ENCODE results near the gene DOK4. TPM values are rescaled to one million over a fixed set of nuclear protein-coding genes. Genes with fewer than 3 reads are reported as not detected.

DOK4 gene
- total and polyA plus RNA-seq, 2 donors (not counting 3 experiments of a cell fraction or from before 2014, with no cell fraction given), result 22.3 to 23.4 TPM

GRCh38 chr16:57484515-57485005, 1.7 kb downstream of the DOK4 start:
- no peaks in the 10 kb centered on the region for H3K9me3 ChIP-seq (replicated peaks; ENCODE audit: control insufficient read depth, insufficient read depth, low read length)
- FAIRE-seq (no peak), DNase-seq (ENCODE audit: low read depth, low spot score) (no peak)
- H3K4me1 ChIP-seq (ENCODE audit: control insufficient read depth, extremely low read depth, insufficient read depth, low read length), result peaks cover 9% of the 10 kb centered on the region
- no peak overlapping the region for H3K9ac ChIP-seq (replicated peaks; ENCODE audit: extremely low read depth, insufficient read depth, low read length)
- H3K36me3 ChIP-seq (ENCODE audit: control insufficient read depth in 2 of 2, extremely low read depth in 1 of 2, insufficient read depth in 2 of 2, low read length in 2 of 2), result no peaks in the 10 kb centered on the region
- intact Hi-C loops (cut with micrococcal nuclease) (no loop called here), dilution Hi-C loops (cut with MboI; ENCODE audit: extremely low pct_ligation_motif_present, low sequenced_read_pairs) (no loop called here)
- peaks cover under 1% of the 10 kb centered on the region for H3K79me2 ChIP-seq (ENCODE audit: control insufficient read depth, insufficient read depth, low read length)
- peaks cover 0 to 3% of the 10 kb centered on the region in 2 experiments for H3K27me3 ChIP-seq (ENCODE audit: control insufficient read depth in 2 of 2, insufficient read depth in 2 of 2, low read length in 2 of 2)
- POLR2A ChIA-PET, result interaction anchor here (1.3 kb wide), 1 partner anchor 37 kb away, joined by 3 read pairs; the partner anchor contains the start of genes CIAPIN1 and COQ9
- H3K4me3 ChIP-seq (replicated peaks in 1 of 3; ENCODE audit: insufficient read depth in 1 of 3, low read depth in 1 of 3, low read length in 3 of 3), result no peak overlapping the region
- TF ChIP-seq, protein P1, sequence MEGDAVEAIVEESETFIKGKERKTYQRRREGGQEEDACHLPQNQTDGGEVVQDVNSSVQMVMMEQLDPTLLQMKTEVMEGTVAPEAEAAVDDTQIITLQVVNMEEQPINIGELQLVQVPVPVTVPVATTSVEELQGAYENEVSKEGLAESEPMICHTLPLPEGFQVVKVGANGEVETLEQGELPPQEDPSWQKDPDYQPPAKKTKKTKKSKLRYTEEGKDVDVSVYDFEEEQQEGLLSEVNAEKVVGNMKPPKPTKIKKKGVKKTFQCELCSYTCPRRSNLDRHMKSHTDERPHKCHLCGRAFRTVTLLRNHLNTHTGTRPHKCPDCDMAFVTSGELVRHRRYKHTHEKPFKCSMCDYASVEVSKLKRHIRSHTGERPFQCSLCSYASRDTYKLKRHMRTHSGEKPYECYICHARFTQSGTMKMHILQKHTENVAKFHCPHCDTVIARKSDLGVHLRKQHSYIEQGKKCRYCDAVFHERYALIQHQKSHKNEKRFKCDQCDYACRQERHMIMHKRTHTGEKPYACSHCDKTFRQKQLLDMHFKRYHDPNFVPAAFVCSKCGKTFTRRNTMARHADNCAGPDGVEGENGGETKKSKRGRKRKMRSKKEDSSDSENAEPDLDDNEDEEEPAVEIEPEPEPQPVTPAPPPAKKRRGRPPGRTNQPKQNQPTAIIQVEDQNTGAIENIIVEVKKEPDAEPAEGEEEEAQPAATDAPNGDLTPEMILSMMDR (IDR thresholded peaks at IDR 0.05; ENCODE audit: extremely low read depth in 1 of 2, insufficient read depth in 1 of 2, low read depth in 1 of 2, low read length in 2 of 2), result no peak
- TF ChIP-seq MAX (IDR thresholded peaks at IDR 0.05; ENCODE audit: insufficient read depth, insufficient read length) (no peak), EZH2 (IDR thresholded peaks at IDR 0.05; ENCODE audit: borderline replicate concordance, low read depth, low read length, severe bottlenecking) (no peak), FOS (IDR thresholded peaks at IDR 0.05; ENCODE audit: borderline replicate concordance, insufficient read depth, low read length) (no peak), POLR2AphosphoS5 (IDR thresholded peaks at IDR 0.05; ENCODE audit: insufficient read depth, low read depth, low read length) (no peak), JUN (IDR thresholded peaks at IDR 0.05; ENCODE audit: borderline replicate concordance, insufficient read depth, insufficient read length, low read depth) (no peak)
- CTCF ChIA-PET, result interaction anchor here (1.1 to 5.3 kb wide), 3 partner anchors 33 to 53 kb away, joined by 3 to 27 read pairs (median 3); no protein-coding TSS in a partner anchor
- no peak overlapping the region for H2AFZ ChIP-seq (ENCODE audit: low read depth, low read length)
- no peak overlapping the region for H3K27ac ChIP-seq (ENCODE audit: insufficient read depth, low read depth, low read length)
- BruUV-seq (replicated peaks), result no TSS peak
- H3K4me2 ChIP-seq (ENCODE audit: insufficient read depth, low read length), result no peak overlapping the region
- H4K20me1 ChIP-seq (replicated peaks; ENCODE audit: control insufficient read depth, extremely low read depth, insufficient read depth, low read length), result no peaks in the 10 kb centered on the region
- no peaks in the 10 kb centered on the region for H3K9me1 ChIP-seq (replicated peaks; ENCODE audit: control insufficient read depth, extremely low read depth, insufficient read depth, low read length)

Data from endothelial cell of umbilical vein (primary cell).